ENCODE results near the gene ZBED4.

Gene ZBED4

DNA sequence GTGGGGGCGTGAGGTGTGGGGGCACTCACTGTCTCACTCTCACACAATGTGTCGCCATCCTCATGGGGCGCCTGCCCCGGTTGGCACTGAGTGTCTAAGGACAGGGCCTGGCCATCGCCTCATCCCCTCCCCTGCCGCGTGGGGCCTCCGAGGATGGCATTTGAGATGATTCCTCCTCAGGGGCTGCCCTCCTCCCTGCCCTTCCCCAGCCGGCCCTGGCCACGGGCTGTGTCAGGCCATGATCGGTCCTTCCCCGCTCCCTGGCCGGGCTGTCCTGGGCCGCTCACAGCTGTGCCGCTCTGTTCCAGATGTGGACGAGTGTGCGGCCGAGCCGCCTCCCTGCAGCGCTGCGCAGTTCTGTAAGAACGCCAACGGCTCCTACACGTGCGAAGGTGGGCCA, 69.3 kb downstream of the ZBED4 start:
- DNase-seq (ENCODE audit: low read depth): no peak

DNA sequence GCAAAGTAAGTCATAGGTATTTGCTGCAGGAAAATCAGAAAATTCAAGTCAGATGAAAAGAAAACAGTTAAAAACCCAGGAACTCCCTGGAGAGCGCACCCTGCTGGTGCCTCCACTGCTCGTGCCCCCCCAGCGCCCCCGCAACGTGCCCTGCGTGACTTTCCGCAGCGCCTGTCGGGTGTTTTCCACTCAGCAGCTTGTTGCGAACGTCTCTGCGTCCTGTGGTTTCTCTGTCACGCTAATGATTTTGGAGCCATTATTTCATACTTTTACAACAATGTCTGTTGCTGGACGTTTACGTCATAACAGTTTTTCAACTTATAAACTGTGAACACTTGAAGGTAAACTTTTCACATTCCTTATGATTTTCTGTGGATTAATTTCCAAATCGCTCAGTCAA, 69.8 kb downstream of the ZBED4 start:
- no peak for DNase-seq (ENCODE audit: low read depth)

DNA sequence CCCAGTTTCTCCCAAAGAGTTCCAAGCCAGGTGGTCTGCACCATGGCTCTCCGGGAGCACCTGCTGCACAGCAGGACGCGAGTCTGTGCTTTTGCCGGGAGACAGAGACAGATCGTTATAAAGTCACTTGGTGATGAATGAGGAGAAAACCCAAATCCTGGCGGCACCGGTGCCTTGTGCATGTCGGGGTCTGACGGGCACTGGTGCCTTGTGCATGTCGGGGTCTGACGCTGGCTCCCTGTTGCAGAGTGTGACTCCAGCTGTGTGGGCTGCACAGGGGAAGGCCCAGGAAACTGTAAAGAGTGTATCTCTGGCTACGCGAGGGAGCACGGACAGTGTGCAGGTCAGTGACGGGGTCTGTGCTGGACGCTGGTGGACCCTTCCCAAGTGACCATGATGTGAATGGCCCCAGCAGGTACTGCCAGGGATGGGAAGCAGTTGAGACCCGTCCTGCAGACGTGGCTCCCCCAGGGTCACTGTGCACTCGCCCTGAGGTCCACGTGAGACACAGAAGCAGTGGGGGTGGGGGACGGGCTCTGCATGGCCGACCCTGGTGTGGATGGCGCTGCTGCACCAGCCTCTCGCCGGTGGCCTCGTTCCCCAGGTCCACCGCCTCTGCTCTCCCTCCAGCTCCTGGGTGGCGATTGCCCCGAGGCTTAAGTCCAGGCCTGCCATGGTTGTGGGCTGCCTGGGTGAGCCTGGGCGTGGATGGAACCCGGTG, 70.6 kb downstream of the ZBED4 start:
- DNase-seq (ENCODE audit: low read depth): no peak

DNA sequence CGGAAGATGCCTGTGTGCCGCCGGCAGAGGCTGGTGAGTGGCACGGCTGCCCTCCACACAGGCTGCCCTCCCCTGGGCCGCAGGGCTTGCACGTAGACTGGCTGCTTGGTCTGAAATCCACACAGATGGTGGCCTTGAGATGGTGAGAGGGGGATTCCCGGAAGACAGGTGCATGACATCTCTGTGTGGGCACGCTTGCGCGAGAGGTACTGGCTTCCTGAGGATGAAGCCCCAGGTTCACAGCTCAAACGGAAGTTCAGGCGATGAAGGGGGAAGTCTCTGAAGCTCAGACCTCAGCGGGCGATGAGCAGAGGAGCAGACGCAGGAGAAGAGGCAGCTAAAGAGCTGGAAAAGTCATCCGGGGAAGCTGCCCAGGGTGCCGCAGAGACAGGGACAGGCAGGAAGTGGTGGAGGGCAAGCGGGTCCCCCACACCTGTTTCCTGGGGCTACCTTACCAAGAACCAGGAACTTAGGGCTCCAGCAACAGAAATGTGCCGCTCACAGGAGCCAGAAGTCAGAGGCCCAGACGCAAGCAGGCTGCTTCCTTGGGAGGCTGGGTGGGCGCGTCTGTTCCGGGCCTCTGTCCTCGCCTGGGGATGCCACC, 72.0 kb downstream of the ZBED4 start:
- peak; percentile 53 for DNase-seq (ENCODE audit: low read depth)

DNA sequence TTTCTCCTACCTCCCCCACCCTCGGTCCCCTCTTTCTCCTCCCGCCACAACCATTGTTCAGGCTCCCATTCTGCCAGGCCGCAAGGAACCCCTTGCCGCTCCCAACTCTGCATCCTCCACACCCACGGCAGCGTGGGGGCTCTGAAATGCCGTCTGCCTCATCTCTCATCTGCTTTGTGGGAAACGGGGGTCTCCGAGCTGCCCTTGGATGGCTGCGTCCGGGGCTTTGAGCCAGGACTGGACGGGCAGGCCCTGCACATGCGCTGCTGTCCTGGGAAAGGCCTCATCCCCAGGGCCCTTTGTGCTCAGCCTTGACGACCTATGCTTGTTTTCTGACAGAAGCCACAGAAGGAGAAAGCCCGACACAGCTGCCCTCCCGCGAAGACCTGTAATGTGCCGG, 73.3 kb downstream of the ZBED4 start:
- no peak for DNase-seq (ENCODE audit: low read depth)

DNA sequence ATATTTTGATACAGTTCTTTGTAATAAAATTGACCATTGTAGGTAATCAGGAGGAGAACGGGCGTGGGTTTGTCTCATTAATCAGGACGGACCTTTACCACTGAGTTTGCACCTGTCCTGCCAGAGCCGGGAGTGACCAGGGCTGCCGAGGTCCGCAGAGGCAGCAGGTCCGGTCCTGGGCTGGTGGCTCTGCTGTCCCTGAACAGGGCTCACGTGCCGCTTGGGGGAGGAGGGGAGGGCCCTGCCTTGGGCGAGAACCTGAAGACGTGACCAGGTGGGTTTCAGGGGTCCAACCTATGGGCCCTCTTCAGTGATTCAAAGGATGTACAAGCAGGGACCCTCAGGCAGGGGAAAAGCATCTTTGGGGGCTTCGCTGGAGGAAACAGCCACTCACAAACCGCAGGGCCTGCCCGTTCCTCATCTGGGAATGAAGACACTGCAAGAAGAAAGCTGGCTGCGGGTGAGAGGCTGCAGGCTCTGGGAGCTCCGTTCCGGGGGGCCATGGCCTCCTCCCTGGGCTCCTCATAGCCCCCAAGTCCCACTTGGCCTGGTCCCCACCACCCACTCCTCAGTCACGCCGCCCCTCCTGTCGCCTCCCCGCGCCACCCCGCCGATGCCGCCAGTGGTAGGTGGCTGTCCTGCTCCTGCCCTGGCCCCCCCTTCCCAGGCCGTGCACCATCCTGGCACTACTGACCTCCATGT, 74.0 kb downstream of the ZBED4 start:
- no peak for DNase-seq (ENCODE audit: low read depth)

DNA sequence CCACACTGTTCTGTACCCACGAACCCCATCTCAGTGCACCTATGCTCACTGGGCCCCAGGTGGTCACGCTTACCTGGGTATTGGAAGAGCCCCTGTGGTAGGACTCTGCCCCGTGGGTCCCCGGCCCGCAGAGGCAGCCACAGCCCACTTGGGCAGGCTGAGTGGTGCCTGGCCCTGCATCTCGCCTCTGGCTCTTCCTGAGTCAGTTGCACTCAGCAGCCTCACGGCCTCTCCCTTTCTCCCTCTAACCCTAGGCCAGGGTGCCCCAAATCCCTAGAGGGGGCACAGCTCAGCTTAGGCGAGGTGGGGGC, 74.5 kb downstream of the ZBED4 start:
- no peak for DNase-seq (ENCODE audit: low read depth)

DNA sequence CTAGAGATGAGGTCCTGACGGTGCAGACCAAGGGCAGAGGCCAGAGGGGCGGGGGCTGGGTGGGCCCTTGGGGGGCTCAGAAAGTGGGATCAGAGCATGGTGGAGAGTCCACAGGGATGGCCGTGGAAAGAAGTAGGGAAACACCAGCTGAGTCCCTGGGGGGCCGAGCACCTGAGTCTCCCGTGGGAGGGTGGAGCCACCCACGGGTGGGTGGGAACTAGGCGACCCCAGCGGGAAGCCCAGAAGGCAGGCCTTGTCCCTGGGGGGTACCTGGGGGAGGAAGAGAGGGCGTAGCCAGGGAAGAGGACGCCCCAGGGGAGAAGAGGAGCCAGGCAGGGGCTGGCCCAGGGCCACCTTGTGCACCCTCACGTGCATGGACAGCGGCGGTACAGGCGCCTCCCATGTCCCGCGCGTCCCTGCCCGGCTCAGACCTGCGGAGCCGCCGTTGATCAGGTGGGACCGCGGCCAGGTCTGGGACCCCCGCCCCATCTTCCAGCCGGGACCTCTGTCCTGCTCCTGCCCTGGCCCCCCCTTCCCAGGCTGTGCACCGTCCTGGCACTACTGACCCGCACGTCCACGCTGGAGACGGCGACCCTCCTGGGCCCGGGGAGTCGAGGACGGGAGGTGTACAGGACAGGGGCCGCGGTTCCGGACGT, 75.0 kb downstream of the ZBED4 start:
- no peak for DNase-seq (ENCODE audit: low read depth)

DNA sequence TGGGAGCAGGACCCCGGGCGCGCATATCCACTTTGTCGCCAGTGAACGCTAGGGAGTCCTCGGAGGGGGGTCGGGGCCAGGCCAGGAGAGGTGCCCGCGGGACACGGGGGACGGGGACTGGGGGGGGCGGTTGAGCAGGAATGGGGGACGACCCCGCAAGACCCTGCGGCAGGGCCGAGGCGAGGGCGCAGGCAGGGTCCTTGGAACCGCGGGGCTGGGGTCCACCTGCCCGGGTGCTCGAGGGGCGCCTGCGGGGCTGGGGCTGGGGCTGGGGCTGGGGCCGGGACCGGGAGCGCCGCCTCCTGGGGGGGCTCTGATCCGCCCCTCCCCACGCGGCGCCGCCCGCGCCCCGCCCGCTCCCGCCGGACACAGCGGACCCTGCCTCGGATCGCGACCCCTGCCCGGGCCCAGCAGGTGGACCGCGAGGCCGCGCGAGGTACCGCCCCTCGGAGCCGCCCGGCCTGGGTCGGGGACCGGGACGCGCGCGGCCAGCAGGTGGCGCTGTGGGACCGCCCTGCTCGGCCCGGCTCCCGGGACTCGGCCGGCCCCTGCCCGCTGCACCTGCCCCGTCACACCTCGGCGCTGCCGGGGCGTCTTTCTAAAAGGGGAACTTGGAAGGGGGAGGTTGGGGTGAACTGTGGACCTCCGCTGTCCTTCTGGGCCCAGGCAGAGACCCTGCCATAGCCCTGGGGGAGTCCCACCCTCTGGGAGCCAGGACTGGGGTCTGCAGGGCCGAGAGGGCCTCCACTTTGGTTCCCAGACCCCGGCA, 75.8 kb downstream of the ZBED4 start:
- peak; percentile 69 for DNase-seq (ENCODE audit: low read depth)

DNA sequence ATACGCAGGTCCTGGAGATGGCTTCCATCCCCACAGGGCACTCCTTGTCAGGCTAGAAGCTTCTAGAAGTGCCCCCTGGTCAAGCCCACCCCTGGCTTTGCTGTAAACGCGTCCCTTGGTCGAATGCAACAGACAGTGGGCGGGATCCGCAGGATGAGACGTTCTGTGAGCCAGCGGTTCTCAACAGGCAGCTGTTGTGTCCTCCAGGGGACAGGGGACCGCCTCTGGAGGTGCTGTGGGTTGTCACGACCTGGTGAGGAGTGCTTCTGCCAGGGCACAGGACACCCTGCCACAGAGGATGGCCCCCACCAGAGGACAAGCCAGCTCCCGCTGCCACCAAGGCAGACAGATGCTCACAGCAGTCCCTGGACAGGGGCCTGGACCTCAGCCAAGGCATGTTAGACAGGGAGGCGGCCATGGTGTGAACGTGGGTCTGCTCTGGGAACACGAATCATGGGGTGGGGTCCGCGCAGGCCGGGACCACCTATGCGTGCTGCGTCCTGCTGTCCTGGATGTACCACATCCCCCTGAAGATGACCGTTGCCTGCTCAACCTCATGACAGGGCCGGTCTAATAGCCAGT, 76.4 kb downstream of the ZBED4 start:
- no peak for DNase-seq (ENCODE audit: low read depth)

DNA sequence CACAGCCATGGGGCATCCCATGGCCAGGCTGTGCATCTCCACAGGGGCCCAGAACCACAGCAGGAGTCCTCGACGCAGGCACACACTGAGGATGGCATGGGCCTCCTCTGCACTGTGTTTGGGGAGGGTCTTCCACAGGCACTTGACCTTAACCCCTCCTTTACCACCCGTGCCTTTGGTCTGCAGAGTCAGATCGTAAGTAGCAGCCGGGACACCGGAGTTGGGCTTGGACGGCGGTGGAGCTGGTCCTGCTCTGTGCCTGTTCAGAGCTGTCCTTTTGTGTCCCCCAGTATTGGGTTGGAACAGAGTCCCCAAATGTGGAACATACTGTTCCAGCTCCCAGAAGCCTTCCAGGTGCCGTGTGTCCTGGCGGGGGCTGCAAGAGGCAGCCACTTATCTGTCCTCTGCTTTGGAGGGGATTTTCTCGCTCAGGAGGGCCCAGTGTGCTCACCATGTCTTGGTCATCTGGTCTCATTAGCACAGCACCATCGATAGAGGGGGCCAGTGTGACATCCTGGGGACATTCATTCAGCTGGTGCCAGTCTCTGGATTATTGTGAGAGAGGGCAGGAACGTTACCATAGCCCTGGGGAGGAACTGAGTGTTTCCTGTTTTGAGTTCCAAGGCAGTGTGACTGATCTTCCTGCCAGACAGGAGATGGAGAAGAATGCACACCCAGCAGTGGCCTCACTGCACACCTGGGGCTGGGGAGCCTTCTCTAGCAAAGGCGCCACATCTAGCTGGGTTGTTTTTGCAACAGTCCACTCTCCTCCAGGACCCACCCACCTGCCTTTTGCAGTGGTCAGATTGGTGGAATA, 77.2 kb downstream of the ZBED4 start:
- no peak for DNase-seq (ENCODE audit: low read depth)

DNA sequence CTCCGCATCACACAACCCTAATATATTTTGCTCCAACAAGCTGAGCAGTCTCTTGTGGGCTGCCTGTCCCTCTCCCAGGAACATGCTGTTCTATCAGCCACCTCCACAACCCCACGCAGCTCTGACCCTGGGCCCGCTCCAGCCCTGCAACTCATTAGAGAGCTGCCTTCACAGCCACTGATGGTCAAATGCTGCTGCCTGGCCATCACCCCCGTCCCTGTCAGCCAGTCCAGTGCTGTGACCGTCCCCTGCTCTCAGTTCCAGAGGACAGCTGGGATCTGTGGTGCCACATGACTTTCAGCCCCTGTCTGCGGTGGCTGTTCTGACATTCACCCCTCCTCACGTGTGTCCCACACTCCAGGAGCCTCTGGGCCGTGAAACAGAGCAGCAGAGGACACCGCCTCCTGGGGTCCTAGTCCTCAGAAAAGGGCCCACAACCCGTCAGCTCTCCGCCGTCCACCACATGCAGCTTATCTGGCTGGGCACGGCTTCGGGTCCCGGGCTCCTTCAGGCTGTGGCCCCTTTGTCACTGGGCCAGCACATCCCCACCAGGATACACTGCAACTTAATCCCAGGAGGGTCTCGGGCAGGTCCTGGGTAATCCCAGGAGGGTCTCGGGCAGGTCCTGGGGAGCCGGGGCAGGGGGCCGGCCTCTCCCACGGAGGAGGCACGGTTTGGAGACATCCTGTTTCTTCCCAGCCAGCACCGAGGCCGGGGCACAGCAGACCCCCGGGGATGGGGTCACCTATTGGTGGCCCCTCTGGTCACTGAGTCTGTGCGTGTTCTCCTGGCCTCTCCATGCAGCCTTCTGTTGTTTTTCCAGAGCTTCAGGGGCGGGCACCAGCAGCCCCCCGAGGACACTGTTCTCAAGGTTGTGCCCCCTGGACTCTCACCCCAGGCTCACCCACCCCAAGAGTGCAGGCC, 79.9 kb downstream of the ZBED4 start:
- DNase-seq (ENCODE audit: low read depth): no peak

DNA sequence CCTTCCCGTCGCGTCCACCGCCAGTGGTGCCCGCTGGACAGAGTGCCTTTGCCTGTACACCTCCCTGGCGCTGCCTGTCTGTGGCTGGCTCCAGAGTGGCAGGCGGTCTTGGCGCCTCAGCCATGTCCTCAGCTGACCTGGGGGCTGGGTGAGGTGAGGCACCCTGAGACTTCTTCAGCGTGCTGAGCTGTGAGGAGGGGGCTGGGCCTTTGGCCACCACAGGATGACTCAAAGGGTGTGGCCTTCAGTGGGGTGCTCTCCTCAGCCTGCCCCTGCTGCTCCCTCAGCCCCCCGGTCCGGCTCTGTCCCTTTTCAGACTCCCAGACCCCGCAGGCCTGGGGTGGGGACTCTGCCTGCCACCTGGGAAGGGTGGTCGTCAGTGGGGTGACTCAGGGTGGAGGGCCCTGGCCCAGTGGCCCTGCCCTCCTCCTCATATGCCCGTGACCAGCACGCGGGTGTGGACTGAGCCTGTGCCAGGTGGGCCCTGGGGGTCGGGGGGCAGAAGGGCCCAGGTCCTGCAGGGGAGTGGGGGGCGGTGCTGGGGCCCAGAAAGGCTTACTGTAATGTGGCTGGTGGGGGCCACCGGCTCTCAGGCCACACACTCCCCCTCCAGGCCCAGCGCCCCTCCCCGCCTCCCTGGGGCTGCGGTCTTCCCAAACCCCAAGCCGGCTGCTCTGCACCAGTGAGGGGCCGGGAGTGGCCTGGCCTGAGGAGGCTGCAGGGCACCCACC, 80.7 kb downstream of the ZBED4 start:
- no peak for DNase-seq (ENCODE audit: low read depth)

DNA sequence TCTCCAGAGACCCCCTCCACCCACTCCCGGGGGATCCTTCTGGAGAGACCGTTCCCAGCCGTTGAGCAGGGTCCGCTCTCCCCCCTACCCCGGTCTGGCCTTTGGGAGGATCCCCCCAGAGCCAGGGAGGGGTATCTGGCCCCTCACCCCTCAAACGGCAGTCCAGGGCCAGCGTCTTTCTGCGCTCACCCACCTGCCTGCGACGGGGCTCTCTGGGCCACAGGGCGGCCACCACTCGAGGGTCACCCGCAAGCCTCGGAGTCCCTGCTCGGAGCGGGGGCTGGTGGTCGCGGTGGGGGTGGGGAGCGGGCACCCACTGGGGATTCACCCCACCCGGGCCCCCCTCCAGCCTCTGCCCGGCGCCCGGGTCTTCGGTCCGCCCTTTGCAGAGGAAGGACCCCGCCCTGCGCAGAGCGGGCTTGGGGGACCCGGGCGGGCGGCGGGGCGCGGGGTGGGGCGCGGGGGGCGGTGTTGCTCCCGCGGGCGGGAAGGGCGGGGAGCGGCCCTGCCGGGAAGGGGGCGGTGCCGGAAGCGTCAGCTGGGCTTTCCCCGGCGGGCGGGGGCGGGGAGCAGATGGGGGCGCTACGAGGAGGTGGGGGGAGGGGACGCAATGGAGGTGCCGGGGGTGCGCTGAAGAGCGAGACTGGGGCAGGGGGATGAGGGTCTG, 81.4 kb downstream of the ZBED4 start:
- peak; percentile 84 for DNase-seq (ENCODE audit: low read depth)

DNA sequence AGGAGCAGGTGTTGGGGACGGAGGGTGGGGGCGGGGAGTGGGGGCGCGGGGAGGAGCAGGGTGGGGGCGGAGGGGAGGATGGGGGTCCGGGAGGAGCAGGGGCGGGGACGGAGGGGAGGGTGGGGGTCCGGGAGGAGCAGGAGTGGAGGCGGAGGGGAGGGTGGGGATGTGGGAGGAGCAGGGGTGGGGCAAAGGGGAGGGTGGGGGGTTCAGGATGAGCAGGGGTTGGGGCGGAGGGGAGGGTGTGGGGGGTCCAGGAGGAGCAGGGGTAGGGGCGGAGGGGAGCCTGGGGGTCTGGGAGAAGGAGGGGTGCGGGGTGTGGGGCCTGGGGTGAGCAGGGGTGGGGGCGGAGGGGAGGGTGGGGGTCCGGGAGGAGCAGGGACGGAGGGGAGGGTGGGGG, 81.9 kb downstream of the ZBED4 start:
- peak; percentile 36 for DNase-seq (ENCODE audit: low read depth)

DNA sequence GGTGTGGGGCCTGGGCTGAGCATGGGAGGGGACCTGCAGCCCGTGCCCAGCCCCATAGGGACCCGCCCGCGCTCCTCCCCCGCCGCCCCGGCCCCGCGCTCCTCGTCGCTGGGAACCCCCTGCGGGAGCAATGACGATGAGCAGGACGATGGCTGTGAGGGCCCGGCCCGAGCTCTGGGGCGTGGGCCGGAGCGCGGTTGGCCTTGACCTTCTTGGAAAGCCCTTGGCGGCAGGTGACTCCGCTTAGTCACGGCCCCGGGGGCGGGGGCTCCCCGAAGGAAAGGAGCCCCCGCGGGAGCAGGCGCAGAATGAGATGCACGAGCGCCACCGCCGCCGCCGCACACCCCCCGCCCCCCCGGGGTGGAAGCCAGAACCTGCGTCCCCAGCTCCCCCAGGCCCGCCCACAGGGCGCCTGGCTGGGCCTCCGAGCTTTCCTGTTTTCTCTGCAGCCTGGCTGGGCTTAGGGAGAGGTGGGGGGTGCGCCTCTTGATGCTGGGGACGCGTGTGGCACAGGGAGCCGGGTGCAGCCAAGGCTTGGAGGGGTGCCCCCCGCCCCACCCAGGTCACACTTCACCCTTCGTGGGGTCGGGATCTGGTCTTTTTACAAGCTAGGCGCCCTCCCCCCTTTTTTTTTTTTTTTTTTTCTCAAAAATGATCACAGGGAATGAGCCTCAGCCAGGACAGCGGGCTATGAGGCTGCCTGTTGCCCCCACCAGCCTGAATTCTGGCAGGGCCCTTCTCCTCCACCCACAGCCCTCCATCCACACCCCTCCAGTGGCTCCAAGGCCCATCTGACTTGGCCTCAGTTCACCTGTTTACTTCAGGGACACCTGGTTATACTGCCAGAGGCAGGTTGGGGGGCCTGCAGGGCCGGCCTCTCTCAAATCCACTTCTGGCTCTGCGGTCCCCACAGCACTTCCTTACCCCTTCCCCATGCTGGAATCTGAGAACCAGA, 82.7 kb downstream of the ZBED4 start:
- DNase-seq (ENCODE audit: low read depth): peak; percentile 96

DNA sequence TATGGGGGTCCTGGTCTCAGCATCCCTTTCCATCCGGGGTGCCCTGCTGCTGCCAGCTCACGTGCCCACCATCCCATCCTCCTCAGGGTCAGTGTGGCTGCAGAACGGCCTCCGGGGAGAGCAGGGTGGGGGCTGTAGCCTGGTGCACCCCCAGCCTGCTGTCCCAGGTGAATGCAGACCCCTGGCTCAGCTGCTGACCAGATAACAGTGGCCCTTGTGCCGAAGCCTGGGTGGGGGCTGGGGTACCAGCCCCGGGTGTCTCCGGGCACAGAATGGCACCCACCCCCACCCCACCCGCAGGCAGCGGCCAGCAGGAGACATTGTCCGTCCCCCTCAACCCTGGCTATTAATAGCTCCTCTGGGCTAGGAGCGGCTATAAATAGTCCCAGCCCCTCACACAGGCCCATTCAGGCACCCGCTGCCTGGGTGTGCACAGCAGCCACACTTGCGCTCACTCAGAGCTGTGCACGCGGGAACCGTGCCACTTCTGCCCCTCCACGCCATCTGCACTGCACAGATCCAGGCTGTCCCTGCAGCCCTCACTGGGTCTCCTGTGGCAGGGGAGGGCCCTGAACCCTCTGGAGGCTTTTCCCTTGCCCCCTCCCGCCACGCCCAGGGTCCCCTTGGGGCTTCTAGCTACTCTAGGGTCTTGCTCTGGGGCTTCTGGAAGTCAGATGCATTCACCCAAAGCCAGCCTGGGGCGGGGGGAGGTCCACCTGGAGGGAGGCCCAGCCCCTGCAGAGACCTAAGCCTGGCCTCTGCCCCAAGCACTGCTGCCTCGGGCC, 83.5 kb downstream of the ZBED4 start:
- no peak for DNase-seq (ENCODE audit: low read depth)

All from stimulated activated CD8-positive, alpha-beta memory T cell treated with anti-CD3 and anti-CD28 coated beads, Interleukin-12 subunit alpha, Interleukin-12 subunit beta, amount 100 ng/mL, for 4 hours (primary cell).